Measurements from ENCODE around the gene HMG20B.
"Not testable (repeated sequence)": the region's sequence is repeated elsewhere in the genome, so short reads cannot be mapped to it uniquely, and the experiment has no call there.

The HMG20B gene

DNA sequence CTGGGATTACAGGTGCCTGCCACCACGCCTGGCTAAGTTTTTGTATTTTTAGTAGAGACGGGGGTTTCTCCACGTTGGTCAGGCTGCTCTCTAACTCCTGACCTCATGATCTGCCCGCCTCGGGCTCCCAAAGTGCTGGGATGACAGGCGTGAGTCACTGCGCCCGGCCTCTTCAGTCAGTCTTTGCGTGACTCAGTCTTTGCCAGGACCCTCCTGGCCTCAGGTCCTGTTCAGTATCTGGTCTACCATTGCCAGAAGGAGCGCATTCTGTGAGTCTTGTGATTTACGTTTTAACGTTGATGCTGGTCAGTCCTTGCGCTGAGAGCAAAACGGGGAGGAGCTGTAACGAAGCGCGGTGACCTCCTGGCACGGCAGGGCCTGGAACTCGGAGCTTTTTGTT is 7.6 kb upstream of the HMG20B start:
- Histone ChIP-seq H3K36me3 (ENCODE audit: insufficient read depth) (no peaks in the 10 kb centered on the region), H4K20me1 (ENCODE audit: insufficient read depth) (no peaks in the 10 kb centered on the region), H2AFZ (ENCODE audit: low read depth) (no peak overlapping the region), H3K79me2 (ENCODE audit: insufficient read depth, low read depth) (no peaks in the 10 kb centered on the region), H3K4me1 (ENCODE audit: low read depth, poor library complexity, severe bottlenecking) (no peaks in the 10 kb centered on the region), H3K4me2 (no peak overlapping the region), H3K27me3 (ENCODE audit: insufficient read depth, low read depth) (no peaks in the 10 kb centered on the region), H3K9ac (no peak overlapping the region), H3K4me3 (IDR thresholded peaks at IDR 0.05; ENCODE audit: insufficient read depth, low read depth, low read length) (no peak overlapping the region), H3K27ac (no peak overlapping the region)
- TF ChIP-seq, protein P1, sequence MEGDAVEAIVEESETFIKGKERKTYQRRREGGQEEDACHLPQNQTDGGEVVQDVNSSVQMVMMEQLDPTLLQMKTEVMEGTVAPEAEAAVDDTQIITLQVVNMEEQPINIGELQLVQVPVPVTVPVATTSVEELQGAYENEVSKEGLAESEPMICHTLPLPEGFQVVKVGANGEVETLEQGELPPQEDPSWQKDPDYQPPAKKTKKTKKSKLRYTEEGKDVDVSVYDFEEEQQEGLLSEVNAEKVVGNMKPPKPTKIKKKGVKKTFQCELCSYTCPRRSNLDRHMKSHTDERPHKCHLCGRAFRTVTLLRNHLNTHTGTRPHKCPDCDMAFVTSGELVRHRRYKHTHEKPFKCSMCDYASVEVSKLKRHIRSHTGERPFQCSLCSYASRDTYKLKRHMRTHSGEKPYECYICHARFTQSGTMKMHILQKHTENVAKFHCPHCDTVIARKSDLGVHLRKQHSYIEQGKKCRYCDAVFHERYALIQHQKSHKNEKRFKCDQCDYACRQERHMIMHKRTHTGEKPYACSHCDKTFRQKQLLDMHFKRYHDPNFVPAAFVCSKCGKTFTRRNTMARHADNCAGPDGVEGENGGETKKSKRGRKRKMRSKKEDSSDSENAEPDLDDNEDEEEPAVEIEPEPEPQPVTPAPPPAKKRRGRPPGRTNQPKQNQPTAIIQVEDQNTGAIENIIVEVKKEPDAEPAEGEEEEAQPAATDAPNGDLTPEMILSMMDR (conservative IDR thresholded peaks at IDR 0.05; ENCODE audit: low read depth, low read length): no peak

DNA sequence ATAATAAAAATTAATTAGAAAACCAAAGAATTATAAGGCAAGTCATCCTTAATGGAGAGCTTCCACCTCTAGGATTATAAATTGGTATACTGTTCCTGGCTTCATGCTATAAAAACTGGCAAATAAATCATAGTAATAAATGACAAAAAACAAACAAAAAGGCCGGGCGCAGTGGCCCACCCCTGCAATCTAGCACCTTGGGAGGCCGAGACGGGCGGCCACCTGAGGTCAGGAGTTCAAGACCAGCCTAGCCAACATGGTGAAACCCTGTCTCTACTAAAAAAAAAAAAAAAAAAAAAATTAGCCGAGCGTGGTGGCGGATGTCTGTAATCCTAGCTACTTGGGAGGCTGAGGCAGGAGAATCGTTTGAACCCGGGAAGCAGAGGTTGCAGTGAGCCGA is 2.7 kb upstream of the HMG20B start:
- not testable (repeated sequence) for H3K4me3 ChIP-seq (IDR thresholded peaks at IDR 0.05; ENCODE audit: insufficient read depth, low read depth, low read length); H3K4me2 ChIP-seq; H3K9ac ChIP-seq

DNA sequence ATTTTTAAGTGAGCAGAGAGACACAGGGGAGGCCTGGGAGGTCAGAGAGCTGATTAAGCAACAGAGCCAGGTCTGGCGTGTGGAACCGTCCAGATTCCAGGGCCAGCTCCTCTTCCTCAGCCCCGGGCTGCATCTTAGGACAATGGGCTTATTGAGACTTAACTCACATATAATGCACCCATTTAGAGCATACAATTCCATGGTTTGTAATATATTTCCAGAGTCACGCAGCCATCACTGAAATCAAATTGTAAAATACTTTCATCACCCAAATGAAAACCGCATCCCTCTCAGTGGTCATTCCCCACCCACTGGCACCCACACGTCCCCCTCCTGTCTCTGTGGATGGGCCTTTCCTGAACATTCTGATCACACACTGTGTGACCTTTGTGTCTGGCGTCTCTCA is 2.1 kb upstream of the HMG20B start:
- no peak overlapping the region for H2AFZ ChIP-seq (ENCODE audit: low read depth)
- no peaks in the 10 kb centered on the region for H3K36me3 ChIP-seq (ENCODE audit: insufficient read depth)
- H3K4me3 ChIP-seq (IDR thresholded peaks at IDR 0.05; ENCODE audit: insufficient read depth, low read depth, low read length): no peak overlapping the region
- H3K9ac ChIP-seq: no peak overlapping the region
- H3K4me2 ChIP-seq: no peak overlapping the region
- no peaks in the 10 kb centered on the region for H3K27me3 ChIP-seq (ENCODE audit: insufficient read depth, low read depth)
- no peaks in the 10 kb centered on the region for H4K20me1 ChIP-seq (ENCODE audit: insufficient read depth)
- TF ChIP-seq, protein P1 (conservative IDR thresholded peaks at IDR 0.05; ENCODE audit: low read depth, low read length): no peak
- H3K27ac ChIP-seq: no peak overlapping the region
- H3K4me1 ChIP-seq (ENCODE audit: low read depth, poor library complexity, severe bottlenecking): peaks cover 3% of the 10 kb centered on the region
- H3K79me2 ChIP-seq (ENCODE audit: insufficient read depth, low read depth): peaks cover 5% of the 10 kb centered on the region; the same call in 1 of the 2 replicates

More for the DNA sequence above, 2.7 kb upstream of the HMG20B start:
- H3K27ac ChIP-seq; H3K27me3 ChIP-seq (ENCODE audit: insufficient read depth, low read depth); H3K4me1 ChIP-seq (ENCODE audit: low read depth, poor library complexity, severe bottlenecking); H3K79me2 ChIP-seq (ENCODE audit: insufficient read depth, low read depth); H3K36me3 ChIP-seq (ENCODE audit: insufficient read depth); H4K20me1 ChIP-seq (ENCODE audit: insufficient read depth); H2AFZ ChIP-seq (ENCODE audit: low read depth): not testable (repeated sequence)

DNA sequence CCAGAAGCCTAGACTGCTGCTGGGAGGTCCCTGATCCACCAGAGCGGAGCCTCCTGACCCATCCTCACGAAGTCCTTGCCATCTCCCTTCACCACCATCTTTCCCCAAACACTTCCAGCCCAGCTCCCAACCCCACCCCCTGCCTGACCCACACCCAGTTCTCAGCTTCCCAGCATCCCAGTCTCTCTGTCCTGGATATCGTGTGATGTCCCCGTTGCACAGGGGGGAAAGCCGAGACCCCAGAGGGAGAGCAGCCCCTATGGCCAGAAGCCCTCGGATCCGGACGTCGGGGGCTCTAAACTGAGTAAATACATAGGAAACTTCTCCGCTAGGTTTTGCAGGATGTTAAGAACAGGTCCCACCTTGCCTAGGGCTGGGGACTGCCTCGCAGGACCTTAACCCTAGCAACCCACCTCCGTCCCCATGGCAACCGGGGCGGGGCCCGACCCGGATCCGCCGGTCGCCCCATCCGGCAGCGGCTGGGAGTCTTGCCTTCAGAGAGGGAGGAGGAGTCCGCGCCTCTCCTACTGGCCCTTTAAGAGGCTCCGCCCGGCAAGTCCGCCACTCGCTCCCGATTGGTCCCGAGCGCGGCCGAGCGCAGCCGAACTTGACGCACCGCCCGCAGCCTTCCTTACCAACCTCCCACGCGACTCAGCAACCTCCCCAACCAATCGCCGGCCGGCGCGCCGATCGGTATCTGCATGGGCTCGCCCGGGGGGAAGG is 451 bp upstream of the HMG20B start:
- peak overlapping the region; percentile 64 for H2AFZ ChIP-seq (ENCODE audit: low read depth)
- H3K4me2 ChIP-seq: peak overlapping the region; percentile 61
- H3K4me3 ChIP-seq (IDR thresholded peaks at IDR 0.05; ENCODE audit: insufficient read depth, low read depth, low read length): no peak overlapping the region
- TF ChIP-seq, protein P1 (conservative IDR thresholded peaks at IDR 0.05; ENCODE audit: low read depth, low read length): no peak
- H4K20me1 ChIP-seq (ENCODE audit: insufficient read depth): no peaks in the 10 kb centered on the region
- no peak overlapping the region for H3K27ac ChIP-seq
- no peaks in the 10 kb centered on the region for H3K36me3 ChIP-seq (ENCODE audit: insufficient read depth)
- peaks cover 5% of the 10 kb centered on the region; the same call in 1 of the 2 replicates for H3K79me2 ChIP-seq (ENCODE audit: insufficient read depth, low read depth)
- H3K9ac ChIP-seq: no peak overlapping the region
- no peaks in the 10 kb centered on the region for H3K27me3 ChIP-seq (ENCODE audit: insufficient read depth, low read depth)
- H3K4me1 ChIP-seq (ENCODE audit: low read depth, poor library complexity, severe bottlenecking): peaks cover 3% of the 10 kb centered on the region

DNA sequence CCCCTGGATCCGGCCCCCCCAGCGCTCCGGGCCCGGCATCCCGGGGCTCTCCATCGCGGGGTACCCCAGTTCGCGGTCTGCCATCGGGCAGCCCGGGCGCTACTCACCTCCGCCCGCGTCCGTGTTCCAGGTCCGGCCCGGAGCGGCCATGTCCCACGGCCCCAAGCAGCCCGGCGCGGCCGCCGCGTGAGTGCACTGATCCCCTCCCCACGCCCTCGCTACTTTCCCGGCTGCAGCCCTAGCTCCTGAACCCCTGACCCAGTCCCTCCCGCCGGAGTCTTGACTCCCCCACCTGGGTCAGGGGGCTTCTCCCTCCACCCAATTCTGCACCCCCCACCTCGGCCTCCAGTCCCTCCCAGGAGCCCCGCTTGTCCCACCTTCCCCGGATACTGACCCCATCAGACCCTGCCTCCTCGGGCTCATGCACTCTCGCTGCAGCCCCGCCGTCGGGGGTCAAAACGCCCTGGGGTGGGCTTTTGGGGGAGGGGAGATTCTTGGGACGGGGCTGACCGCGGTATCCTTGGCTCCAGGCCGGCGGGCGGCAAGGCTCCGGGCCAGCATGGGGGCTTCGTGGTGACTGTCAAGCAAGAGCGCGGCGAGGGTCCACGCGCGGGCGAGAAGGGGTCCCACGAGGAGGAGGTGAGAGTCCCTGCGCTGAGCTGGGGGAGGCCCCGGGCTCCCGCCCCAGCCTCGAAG is 566 bp downstream of the HMG20B start:
- peaks cover 5% of the 10 kb centered on the region; the same call in 1 of the 2 replicates for H3K79me2 ChIP-seq (ENCODE audit: insufficient read depth, low read depth)
- peak overlapping the region; percentile 26; the same call in 1 of the 2 replicates for H2AFZ ChIP-seq (ENCODE audit: low read depth)
- no peaks in the 10 kb centered on the region for H4K20me1 ChIP-seq (ENCODE audit: insufficient read depth)
- H3K4me3 ChIP-seq (IDR thresholded peaks at IDR 0.05; ENCODE audit: insufficient read depth, low read depth, low read length): no peak overlapping the region
- peak overlapping the region; percentile 80 for H3K4me2 ChIP-seq
- TF ChIP-seq, protein P1 (conservative IDR thresholded peaks at IDR 0.05; ENCODE audit: low read depth, low read length): no peak
- no peaks in the 10 kb centered on the region for H3K27me3 ChIP-seq (ENCODE audit: insufficient read depth, low read depth)
- H3K9ac ChIP-seq: peak overlapping the region; percentile 88
- no peaks in the 10 kb centered on the region for H3K36me3 ChIP-seq (ENCODE audit: insufficient read depth)
- H3K27ac ChIP-seq: peak overlapping the region; percentile 67
- H3K4me1 ChIP-seq (ENCODE audit: low read depth, poor library complexity, severe bottlenecking): peaks cover 3% of the 10 kb centered on the region

Measured in KMS-11 (cell line).